DND-41 (cell line): Measurements from ENCODE around the gene STEAP3.

Experiments used
- ATAC-seq: fragments of 200-7000 bp; cut with Tn5 transposase; 3 replicates; pipeline ENCODE4 v1.9.1; 2021; ENCODE audit warnings: low read depth; ENCODE audit not compliant: insufficient read depth
- DNase-seq: peaks from one replicate; pipeline ENCODE4 v3.0.0-alpha.2; 2020
- H2AFZ ChIP-seq: 2 replicates; pipeline ENCODE4 v1.6.0; 2012; ENCODE audit warnings: low read depth, low read length
- H3K27ac ChIP-seq: 2 replicates; pipeline ENCODE4 v1.5.1; 2012; ENCODE audit warnings: low read length, inconsistent platforms
- H3K27me3 ChIP-seq: fragments of 200-600 bp; sonication (generic); 2 replicates; pipeline ENCODE4 v1.6.0; 2012; ENCODE audit warnings: low read length, mild to moderate bottlenecking, inconsistent platforms; ENCODE audit not compliant: insufficient read depth, poor library complexity
- H3K36me3 ChIP-seq: 2 replicates; pipeline ENCODE4 v1.5.1; 2012; ENCODE audit warnings: low read length, inconsistent platforms; ENCODE audit not compliant: insufficient read depth
- H3K4me1 ChIP-seq: 2 replicates; pipeline ENCODE4 v1.5.1; 2012; ENCODE audit warnings: mild to moderate bottlenecking, low read length; ENCODE audit not compliant: insufficient read depth
- H3K4me2 ChIP-seq: 2 replicates; pipeline ENCODE4 v1.6.0; 2012; ENCODE audit warnings: mild to moderate bottlenecking, moderate library complexity, low read length, inconsistent platforms; ENCODE audit not compliant: insufficient read depth
- H3K4me3 ChIP-seq, 2 experiments: fragments of 200-600 bp in 1 of 2; shearing (Covaris generic) in 1 of 2; 2 replicates each; pipeline ENCODE4 v1.5.1; 2012 to 2016; ENCODE audit warnings: inconsistent platforms in 2 of 2, low read length in 2 of 2, mild to moderate bottlenecking in 2 of 2, low read depth in 1 of 2, moderate library complexity in 1 of 2
- H3K79me2 ChIP-seq: 2 replicates; pipeline ENCODE4 v1.6.0; 2012; ENCODE audit warnings: low read length, inconsistent platforms; ENCODE audit not compliant: insufficient read depth
- H3K9ac ChIP-seq: 2 replicates; pipeline ENCODE4 v1.6.0; 2012; ENCODE audit warnings: low read depth, mild to moderate bottlenecking, inconsistent platforms, low read length, moderate library complexity
- H3K9me3 ChIP-seq: 2 replicates; pipeline ENCODE4 v1.5.1; 2012; ENCODE audit warnings: low read length, moderate library complexity, mild to moderate bottlenecking, inconsistent platforms; ENCODE audit not compliant: insufficient read depth, severe bottlenecking
- H4K20me1 ChIP-seq: 2 replicates; pipeline ENCODE4 v1.6.0; 2012; ENCODE audit warnings: low read length; ENCODE audit not compliant: insufficient read depth
- CTCF ChIP-seq: IDR thresholded peaks from 2 replicates; pipeline ENCODE4 v1.5.1; 2012; ENCODE audit warnings: borderline replicate concordance, low read length, moderate library complexity, mild to moderate bottlenecking; ENCODE audit not compliant: poor library complexity, severe bottlenecking; ENCODE audit errors: extremely low read depth
- EZH2 ChIP-seq: IDR thresholded peaks from 3 replicates; pipeline ENCODE4 v1.6.1; 2012; ENCODE audit warnings: borderline replicate concordance, low read depth, mild to moderate bottlenecking, moderate library complexity, low read length, inconsistent platforms; ENCODE audit not compliant: severe bottlenecking

STEAP3 gene

GRCh38 chr2:119246884-119247843 lies 23.5 kb downstream of the STEAP3 start:
- Histone ChIP-seq H3K9me3 (no peaks in the 10 kb centered on the region), H3K27ac (no peak overlapping the region)
- no peak for ATAC-seq

GRCh38 chr2:119247844-119248271 lies 24.2 kb downstream of the STEAP3 start:
- no peak for TF ChIP-seq EZH2
- no peaks in the 10 kb centered on the region for H3K79me2 ChIP-seq
- ATAC-seq = no peak
- H3K9me3 ChIP-seq = no peaks in the 10 kb centered on the region
- H4K20me1 ChIP-seq = no peaks in the 10 kb centered on the region; the same call in 1 of the 2 replicates
- no peaks in the 10 kb centered on the region for H3K36me3 ChIP-seq
- H2AFZ ChIP-seq = no peak overlapping the region
- H3K9ac ChIP-seq = no peak overlapping the region
- no peak overlapping the region for H3K4me3 ChIP-seq
- DNase-seq = no peak
- H3K27ac ChIP-seq = no peak overlapping the region
- H3K4me2 ChIP-seq = no peak overlapping the region
- no peaks in the 10 kb centered on the region for H3K27me3 ChIP-seq
- H3K4me1 ChIP-seq = no peaks in the 10 kb centered on the region

More at GRCh38 chr2:119246884-119247843, 23.5 kb downstream of the STEAP3 start:
- H3K4me2 ChIP-seq = no peak overlapping the region
- H4K20me1 ChIP-seq = no peaks in the 10 kb centered on the region; the same call in 1 of the 2 replicates
- no peaks in the 10 kb centered on the region for H3K4me1 ChIP-seq
- no peaks in the 10 kb centered on the region for H3K36me3 ChIP-seq
- no peaks in the 10 kb centered on the region for H3K27me3 ChIP-seq
- no peaks in the 10 kb centered on the region for H3K79me2 ChIP-seq
- TF ChIP-seq CTCF = no peak
- no peak for TF ChIP-seq EZH2
- no peak overlapping the region for H3K4me3 ChIP-seq
- H2AFZ ChIP-seq = no peak overlapping the region
- DNase-seq = no peak
- H3K9ac ChIP-seq = no peak overlapping the region

GRCh38 chr2:119248311-119248710 lies 24.7 kb downstream of the STEAP3 start:
- Histone ChIP-seq H4K20me1 (no peaks in the 10 kb centered on the region), H3K9ac (no peak overlapping the region), H3K4me2 (no peak overlapping the region), H2AFZ (no peak overlapping the region), H3K79me2 (no peaks in the 10 kb centered on the region), H3K4me1 (no peaks in the 10 kb centered on the region), H3K27ac (no peak overlapping the region), H3K27me3 (no peaks in the 10 kb centered on the region), H3K9me3 (no peaks in the 10 kb centered on the region), H3K4me3 (no peak overlapping the region), H3K36me3 (no peaks in the 10 kb centered on the region)
- ATAC-seq (no peak), DNase-seq (no peak)
- TF ChIP-seq EZH2 = no peak
- no peak for TF ChIP-seq CTCF

GRCh38 chr2:119248751-119249150 lies 25.1 kb downstream of the STEAP3 start:
- H3K4me3 ChIP-seq = no peak overlapping the region
- H3K4me1 ChIP-seq = no peaks in the 10 kb centered on the region
- no peak for ATAC-seq
- DNase-seq = no peak
- TF ChIP-seq CTCF (no peak), EZH2 (no peak)
- H3K36me3 ChIP-seq = no peaks in the 10 kb centered on the region
- H3K79me2 ChIP-seq = no peaks in the 10 kb centered on the region
- no peaks in the 10 kb centered on the region for H4K20me1 ChIP-seq
- no peak overlapping the region for H3K4me2 ChIP-seq
- H3K27me3 ChIP-seq = no peaks in the 10 kb centered on the region
- no peak overlapping the region for H2AFZ ChIP-seq
- no peak overlapping the region for H3K9ac ChIP-seq
- no peaks in the 10 kb centered on the region for H3K9me3 ChIP-seq
- H3K27ac ChIP-seq = no peak overlapping the region
